ENCODE measurements around the gene C3orf20. TPM values are rescaled to one million over a fixed set of nuclear protein-coding genes. Genes with fewer than 3 reads are reported as not detected.

The C3orf20 gene
- total and polyA plus RNA-seq, 9 of the 15 experiments (the other 6 are each of a cell fraction or from before 2014, with no cell fraction given): 0.04 TPM; not detected in 8

DNA sequence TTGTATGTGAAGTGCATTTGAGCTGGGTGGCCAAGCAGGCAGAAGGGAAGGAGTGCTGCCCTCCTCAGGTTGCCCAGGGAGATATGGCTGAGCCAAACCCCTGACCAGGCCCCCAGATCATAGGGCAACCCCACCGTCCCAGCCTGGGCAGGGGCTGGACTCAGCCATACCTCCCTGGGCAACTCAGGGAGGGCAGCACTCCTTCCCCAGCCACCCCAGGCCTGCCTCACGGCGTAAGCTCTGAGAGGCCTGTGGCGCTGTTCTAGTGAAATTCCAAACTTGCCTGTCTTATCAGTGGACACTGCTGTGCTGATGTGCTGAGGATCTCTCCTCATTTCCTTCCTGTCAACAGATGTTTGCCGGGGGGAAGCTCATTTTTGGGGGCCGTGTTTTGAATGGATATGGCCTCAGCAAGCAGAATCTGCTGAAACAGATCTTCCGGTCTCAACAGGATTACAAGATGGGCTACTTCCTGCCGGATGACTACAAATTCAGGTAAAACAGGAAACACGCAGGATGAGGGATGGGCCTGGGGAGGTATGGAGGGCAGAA is 86.3 kb downstream of the C3orf20 start (continued):
- TF ChIP-seq, protein P1, sequence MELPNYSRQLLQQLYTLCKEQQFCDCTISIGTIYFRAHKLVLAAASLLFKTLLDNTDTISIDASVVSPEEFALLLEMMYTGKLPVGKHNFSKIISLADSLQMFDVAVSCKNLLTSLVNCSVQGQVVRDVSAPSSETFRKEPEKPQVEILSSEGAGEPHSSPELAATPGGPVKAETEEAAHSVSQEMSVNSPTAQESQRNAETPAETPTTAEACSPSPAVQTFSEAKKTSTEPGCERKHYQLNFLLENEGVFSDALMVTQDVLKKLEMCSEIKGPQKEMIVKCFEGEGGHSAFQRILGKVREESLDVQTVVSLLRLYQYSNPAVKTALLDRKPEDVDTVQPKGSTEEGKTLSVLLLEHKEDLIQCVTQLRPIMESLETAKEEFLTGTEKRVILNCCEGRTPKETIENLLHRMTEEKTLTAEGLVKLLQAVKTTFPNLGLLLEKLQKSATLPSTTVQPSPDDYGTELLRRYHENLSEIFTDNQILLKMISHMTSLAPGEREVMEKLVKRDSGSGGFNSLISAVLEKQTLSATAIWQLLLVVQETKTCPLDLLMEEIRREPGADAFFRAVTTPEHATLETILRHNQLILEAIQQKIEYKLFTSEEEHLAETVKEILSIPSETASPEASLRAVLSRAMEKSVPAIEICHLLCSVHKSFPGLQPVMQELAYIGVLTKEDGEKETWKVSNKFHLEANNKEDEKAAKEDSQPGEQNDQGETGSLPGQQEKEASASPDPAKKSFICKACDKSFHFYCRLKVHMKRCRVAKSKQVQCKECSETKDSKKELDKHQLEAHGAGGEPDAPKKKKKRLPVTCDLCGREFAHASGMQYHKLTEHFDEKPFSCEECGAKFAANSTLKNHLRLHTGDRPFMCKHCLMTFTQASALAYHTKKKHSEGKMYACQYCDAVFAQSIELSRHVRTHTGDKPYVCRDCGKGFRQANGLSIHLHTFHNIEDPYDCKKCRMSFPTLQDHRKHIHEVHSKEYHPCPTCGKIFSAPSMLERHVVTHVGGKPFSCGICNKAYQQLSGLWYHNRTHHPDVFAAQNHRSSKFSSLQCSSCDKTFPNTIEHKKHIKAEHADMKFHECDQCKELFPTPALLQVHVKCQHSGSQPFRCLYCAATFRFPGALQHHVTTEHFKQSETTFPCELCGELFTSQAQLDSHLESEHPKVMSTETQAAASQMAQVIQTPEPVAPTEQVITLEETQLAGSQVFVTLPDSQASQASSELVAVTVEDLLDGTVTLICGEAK (IDR thresholded peaks at IDR 0.05): peak; percentile 73
- TF ChIP-seq, protein P1 (CRISPR knock-in tag; IDR thresholded peaks at IDR 0.05): no peak
- TF ChIP-seq, protein P2, sequence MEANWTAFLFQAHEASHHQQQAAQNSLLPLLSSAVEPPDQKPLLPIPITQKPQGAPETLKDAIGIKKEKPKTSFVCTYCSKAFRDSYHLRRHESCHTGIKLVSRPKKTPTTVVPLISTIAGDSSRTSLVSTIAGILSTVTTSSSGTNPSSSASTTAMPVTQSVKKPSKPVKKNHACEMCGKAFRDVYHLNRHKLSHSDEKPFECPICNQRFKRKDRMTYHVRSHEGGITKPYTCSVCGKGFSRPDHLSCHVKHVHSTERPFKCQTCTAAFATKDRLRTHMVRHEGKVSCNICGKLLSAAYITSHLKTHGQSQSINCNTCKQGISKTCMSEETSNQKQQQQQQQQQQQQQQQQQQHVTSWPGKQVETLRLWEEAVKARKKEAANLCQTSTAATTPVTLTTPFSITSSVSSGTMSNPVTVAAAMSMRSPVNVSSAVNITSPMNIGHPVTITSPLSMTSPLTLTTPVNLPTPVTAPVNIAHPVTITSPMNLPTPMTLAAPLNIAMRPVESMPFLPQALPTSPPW (CRISPR knock-in tag; IDR thresholded peaks at IDR 0.05): peak; percentile 28; the same call in 1 of the 2 replicates
- TF ChIP-seq, protein P3, sequence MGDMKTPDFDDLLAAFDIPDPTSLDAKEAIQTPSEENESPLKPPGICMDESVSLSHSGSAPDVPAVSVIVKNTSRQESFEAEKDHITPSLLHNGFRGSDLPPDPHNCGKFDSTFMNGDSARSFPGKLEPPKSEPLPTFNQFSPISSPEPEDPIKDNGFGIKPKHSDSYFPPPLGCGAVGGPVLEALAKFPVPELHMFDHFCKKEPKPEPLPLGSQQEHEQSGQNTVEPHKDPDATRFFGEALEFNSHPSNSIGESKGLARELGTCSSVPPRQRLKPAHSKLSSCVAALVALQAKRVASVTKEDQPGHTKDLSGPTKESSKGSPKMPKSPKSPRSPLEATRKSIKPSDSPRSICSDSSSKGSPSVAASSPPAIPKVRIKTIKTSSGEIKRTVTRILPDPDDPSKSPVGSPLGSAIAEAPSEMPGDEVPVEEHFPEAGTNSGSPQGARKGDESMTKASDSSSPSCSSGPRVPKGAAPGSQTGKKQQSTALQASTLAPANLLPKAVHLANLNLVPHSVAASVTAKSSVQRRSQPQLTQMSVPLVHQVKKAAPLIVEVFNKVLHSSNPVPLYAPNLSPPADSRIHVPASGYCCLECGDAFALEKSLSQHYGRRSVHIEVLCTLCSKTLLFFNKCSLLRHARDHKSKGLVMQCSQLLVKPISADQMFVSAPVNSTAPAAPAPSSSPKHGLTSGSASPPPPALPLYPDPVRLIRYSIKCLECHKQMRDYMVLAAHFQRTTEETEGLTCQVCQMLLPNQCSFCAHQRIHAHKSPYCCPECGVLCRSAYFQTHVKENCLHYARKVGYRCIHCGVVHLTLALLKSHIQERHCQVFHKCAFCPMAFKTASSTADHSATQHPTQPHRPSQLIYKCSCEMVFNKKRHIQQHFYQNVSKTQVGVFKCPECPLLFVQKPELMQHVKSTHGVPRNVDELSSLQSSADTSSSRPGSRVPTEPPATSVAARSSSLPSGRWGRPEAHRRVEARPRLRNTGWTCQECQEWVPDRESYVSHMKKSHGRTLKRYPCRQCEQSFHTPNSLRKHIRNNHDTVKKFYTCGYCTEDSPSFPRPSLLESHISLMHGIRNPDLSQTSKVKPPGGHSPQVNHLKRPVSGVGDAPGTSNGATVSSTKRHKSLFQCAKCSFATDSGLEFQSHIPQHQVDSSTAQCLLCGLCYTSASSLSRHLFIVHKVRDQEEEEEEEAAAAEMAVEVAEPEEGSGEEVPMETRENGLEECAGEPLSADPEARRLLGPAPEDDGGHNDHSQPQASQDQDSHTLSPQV (IDR thresholded peaks at IDR 0.05): no peak
- TF ChIP-seq TGIF2 (CRISPR knock-in tag; IDR thresholded peaks at IDR 0.05): no peak
- TF ChIP-seq, protein P4, sequence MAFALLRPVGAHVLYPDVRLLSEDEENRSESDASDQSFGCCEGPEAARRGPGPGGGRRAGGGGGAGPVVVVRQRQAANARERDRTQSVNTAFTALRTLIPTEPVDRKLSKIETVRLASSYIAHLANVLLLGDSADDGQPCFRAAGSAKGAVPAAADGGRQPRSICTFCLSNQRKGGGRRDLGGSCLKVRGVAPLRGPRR (CRISPR knock-in tag; IDR thresholded peaks at IDR 0.05): no peak
- TF ChIP-seq, protein P5, sequence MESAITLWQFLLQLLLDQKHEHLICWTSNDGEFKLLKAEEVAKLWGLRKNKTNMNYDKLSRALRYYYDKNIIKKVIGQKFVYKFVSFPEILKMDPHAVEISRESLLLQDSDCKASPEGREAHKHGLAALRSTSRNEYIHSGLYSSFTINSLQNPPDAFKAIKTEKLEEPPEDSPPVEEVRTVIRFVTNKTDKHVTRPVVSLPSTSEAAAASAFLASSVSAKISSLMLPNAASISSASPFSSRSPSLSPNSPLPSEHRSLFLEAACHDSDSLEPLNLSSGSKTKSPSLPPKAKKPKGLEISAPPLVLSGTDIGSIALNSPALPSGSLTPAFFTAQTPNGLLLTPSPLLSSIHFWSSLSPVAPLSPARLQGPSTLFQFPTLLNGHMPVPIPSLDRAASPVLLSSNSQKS (CRISPR knock-in tag; IDR thresholded peaks at IDR 0.05): no peak
- TF ChIP-seq, protein P6, sequence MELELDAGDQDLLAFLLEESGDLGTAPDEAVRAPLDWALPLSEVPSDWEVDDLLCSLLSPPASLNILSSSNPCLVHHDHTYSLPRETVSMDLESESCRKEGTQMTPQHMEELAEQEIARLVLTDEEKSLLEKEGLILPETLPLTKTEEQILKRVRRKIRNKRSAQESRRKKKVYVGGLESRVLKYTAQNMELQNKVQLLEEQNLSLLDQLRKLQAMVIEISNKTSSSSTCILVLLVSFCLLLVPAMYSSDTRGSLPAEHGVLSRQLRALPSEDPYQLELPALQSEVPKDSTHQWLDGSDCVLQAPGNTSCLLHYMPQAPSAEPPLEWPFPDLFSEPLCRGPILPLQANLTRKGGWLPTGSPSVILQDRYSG (tag; conservative IDR thresholded peaks at IDR 0.05; ENCODE audit: low read depth): no peak
- peak; percentile 68 for TF ChIP-seq ARID1B (IDR thresholded peaks at IDR 0.05)
